SW480 (cell line): ENCODE results near the gene SPOCK2.
A peak's percentile ranks its signal among the peaks of the same experiment; 100 is the strongest.

ENCODE experiments used
- DNase-seq: peaks from one replicate; pipeline ENCODE4 v3.0.0-alpha.2; 2016; ENCODE audit warnings: low spot score

The SPOCK2 gene

GRCh38 chr10:72107325-72108003, 19.1 kb upstream of the SPOCK2 start:
- no peak for DNase-seq

GRCh38 chr10:72106896-72107295, 18.5 kb upstream of the SPOCK2 start:
- DNase-seq, result no peak

- DNase-seq, result peak; percentile 29
These were observed 18.0 kb upstream of the SPOCK2 start for GRCh38 chr10:72106154-72106849.

GRCh38 chr10:72105710-72106109, 17.4 kb upstream of the SPOCK2 start:
- DNase-seq, result no peak

- DNase-seq, result no peak
These were observed 16.7 kb upstream of the SPOCK2 start for GRCh38 chr10:72105098-72105475.

- no peak for DNase-seq
These were observed 16.2 kb upstream of the SPOCK2 start for GRCh38 chr10:72104472-72105097.

GRCh38 chr10:72099600-72099921, 11.2 kb upstream of the SPOCK2 start:
- DNase-seq, result no peak

- no peak for DNase-seq
These were observed 10.7 kb upstream of the SPOCK2 start for GRCh38 chr10:72098836-72099599.

- no peak for DNase-seq
These were observed 10.0 kb upstream of the SPOCK2 start for GRCh38 chr10:72098301-72098835.

GRCh38 chr10:72097448-72098300, 9.3 kb upstream of the SPOCK2 start:
- no peak for DNase-seq

- DNase-seq, result no peak
These were observed 8.0 kb upstream of the SPOCK2 start for GRCh38 chr10:72096115-72097000.

GRCh38 chr10:72095195-72095594, 6.8 kb upstream of the SPOCK2 start:
- no peak for DNase-seq

GRCh38 chr10:72094574-72094973, 6.2 kb upstream of the SPOCK2 start:
- DNase-seq, result no peak

GRCh38 chr10:72093450-72093849, 5.1 kb upstream of the SPOCK2 start:
- no peak for DNase-seq

- no peak for DNase-seq
These were observed 4.6 kb upstream of the SPOCK2 start for GRCh38 chr10:72092987-72093386.

GRCh38 chr10:72092171-72092924, 4.0 kb upstream of the SPOCK2 start:
- DNase-seq, result no peak

GRCh38 chr10:72090326-72090725, 2.0 kb upstream of the SPOCK2 start:
- no peak for DNase-seq

- DNase-seq, result peak; percentile 36
These were observed 1.3 kb upstream of the SPOCK2 start for GRCh38 chr10:72089618-72090017.

GRCh38 chr10:72088889-72089575, 681 bp upstream of the SPOCK2 start:
- no peak for DNase-seq
